B cell (primary cell): ENCODE data around the gene TUG1. TPM values are rescaled to one million over a fixed set of nuclear protein-coding genes. Genes with fewer than 3 reads are reported as not detected.

ENCODE experiments used
- ATAC-seq: fragments of 200-7000 bp; cut with Tn5 transposase; one replicate; pipeline ENCODE4 v1.10.0; 2021; ENCODE audit warnings: low read depth, mild to moderate bottlenecking, moderate number of reproducible peaks, moderate library complexity
- CTCF ChIA-PET: fragments of 350-600 bp; sonication (Branson Sonifier 250); formaldehyde crosslinking; loops from one replicate; lab custom pipeline; 2021; ENCODE audit warnings: antibody characterized with exemption, inconsistent platforms; lab: Charles Lee
- POLR2A ChIA-PET: fragments of 350-600 bp; sonication (Branson Sonifier 250); formaldehyde crosslinking; loops from one replicate; lab custom pipeline; 2021; ENCODE audit warnings: antibody characterized with exemption; lab: Charles Lee
- DNase-seq: peaks from one replicate; pipeline ENCODE4 v3.0.0; 2013
- H2AFZ ChIP-seq: 2 replicates; pipeline ENCODE4 v1.6.1; 2012; ENCODE audit warnings: mild to moderate bottlenecking, low read depth, low read length; ENCODE audit not compliant: insufficient read depth, poor library complexity, severe bottlenecking
- H3K27ac ChIP-seq, 2 donors: 1 replicate in 1 of 2; 2 replicates in 1 of 2; pipeline ENCODE4 v1.5.1; 2012 to 2013; ENCODE audit warnings: low read length in 2 of 2, mild to moderate bottlenecking in 2 of 2, moderate library complexity in 1 of 2
- H3K27me3 ChIP-seq, 4 experiments: fragments of 200-600 bp in 1 of 4; sonication (generic) in 1 of 4; replicated peaks in 1 of 4; 1 replicate in 2 of 4; 2 replicates in 2 of 4; pipeline versions ENCODE4 v1.6.1 to v1.7.0; 2013 to 2016; ENCODE audit warnings: low read length in 3 of 4, mild to moderate bottlenecking in 2 of 4, mixed read lengths in 1 of 4, moderate library complexity in 1 of 4; ENCODE audit not compliant: insufficient read depth in 4 of 4, control insufficient read depth in 3 of 4; ENCODE audit errors: control extremely low read depth in 1 of 4
- H3K36me3 ChIP-seq, 2 experiments: replicated peaks in 1 of 2; 1 replicate in 1 of 2; 2 replicates in 1 of 2; pipeline versions ENCODE4 v1.6.1 to v1.7.1; 2013; ENCODE audit warnings: low read length in 1 of 2; ENCODE audit not compliant: insufficient read depth in 2 of 2, control insufficient read depth in 1 of 2; ENCODE audit errors: control extremely low read depth in 1 of 2, extremely low read depth in 1 of 2
- H3K4me1 ChIP-seq, 2 donors: fragments of 200-600 bp in 1 of 2; sonication (generic) in 1 of 2; 1 replicate in 1 of 2; 2 replicates in 1 of 2; pipeline versions ENCODE4 v1.5.1 to v1.6.1; 2013 to 2017; ENCODE audit warnings: low read length in 2 of 2; ENCODE audit not compliant: control insufficient read depth in 2 of 2, insufficient read depth in 2 of 2
- H3K4me2 ChIP-seq: replicated peaks from 2 replicates; pipeline ENCODE3; 2012; ENCODE audit warnings: mild to moderate bottlenecking, low read depth, low read length; ENCODE audit not compliant: poor library complexity, severe bottlenecking
- H3K4me3 ChIP-seq, 5 experiments: fragments of 200-600 bp in 1 of 5; sonication (generic) in 1 of 5; 1 replicate in 3 of 5; 2 replicates in 2 of 5; pipeline versions ENCODE4 v1.5.1 to v1.7.0; 2011 to 2016; ENCODE audit warnings: low read length in 4 of 5, mild to moderate bottlenecking in 4 of 5, low read depth in 2 of 5, control low read depth in 1 of 5, moderate library complexity in 1 of 5; ENCODE audit not compliant: insufficient read depth in 1 of 5; ENCODE audit errors: control extremely low read depth in 1 of 5, extremely low read depth in 1 of 5
- H3K79me2 ChIP-seq: fragments of 200-600 bp; sonication (generic); one replicate; pipeline ENCODE4 v1.6.0; 2016; ENCODE audit warnings: low read length; ENCODE audit not compliant: control insufficient read depth, insufficient read depth
- H3K9ac ChIP-seq: fragments of 200-600 bp; sonication (generic); 2 replicates; pipeline ENCODE4 v1.6.1; 2017; ENCODE audit warnings: mild to moderate bottlenecking, low read length, moderate library complexity
- H3K9me3 ChIP-seq, 3 donors: one replicate each; pipeline versions ENCODE4 v1.6.1 to v1.7.1; 2013; ENCODE audit warnings: low read length in 2 of 3; ENCODE audit not compliant: control insufficient read depth in 2 of 3, insufficient read depth in 1 of 3; ENCODE audit errors: control extremely low read depth in 1 of 3
- H4K20me1 ChIP-seq: 2 replicates; pipeline ENCODE4 v1.6.0; 2012; ENCODE audit warnings: mild to moderate bottlenecking, low read length; ENCODE audit not compliant: insufficient read depth, control insufficient read depth, poor library complexity, severe bottlenecking
- H3K27ac Mint-ChIP-seq: one replicate; pipeline ENCODE4 v1.8.0; 2021; ENCODE audit warnings: mixed read lengths
- H3K27me3 Mint-ChIP-seq: one replicate; pipeline ENCODE4 v1.8.0; 2021; ENCODE audit warnings: mixed read lengths
- H3K4me1 Mint-ChIP-seq: one replicate; pipeline ENCODE4 v1.8.0; 2021; ENCODE audit warnings: mixed read lengths
- H3K4me3 Mint-ChIP-seq: one replicate; pipeline ENCODE4 v1.8.0; 2021; ENCODE audit warnings: mixed read lengths
- H3K9me3 Mint-ChIP-seq: one replicate; pipeline ENCODE4 v1.8.0; 2022; ENCODE audit warnings: mixed read lengths; ENCODE audit not compliant: insufficient read depth
- EZH2 ChIP-seq: IDR thresholded peaks from 2 replicates; pipeline ENCODE4 v1.6.1; 2012; ENCODE audit warnings: borderline replicate concordance, low read depth, mild to moderate bottlenecking, moderate library complexity, low read length; ENCODE audit not compliant: insufficient read depth, poor library complexity, severe bottlenecking
- WGBS: methylation state at CpG from one replicate; pipeline ENCODE4 v1.1.5; 2013; ENCODE audit warnings: missing lambda C conversion rate; ENCODE audit not compliant: insufficient coverage; 5-methylcytosine and 5-hydroxymethylcytosine counted together
- intact Hi-C: fragments of 100-400 bp; cut with micrococcal nuclease; formaldehyde crosslinking; loops from one replicate; pipeline ENCODE4 v1.10.0; 2022
- polyA plus RNA-seq: library from polyadenylated mRNA; depleted of rRNA; stranded (reverse); fragments of >200 nt; gene quantifications from 2 replicates; pipeline ENCODE4 v1.2.3, GENCODE V29; 2012
- total RNA-seq, 2 donors: library from RNA; stranded (reverse); fragments of 120-200 nt in 1 of 2; gene quantifications; 1 replicate in 1 of 2; 2 replicates in 1 of 2; pipeline versions ENCODE4 v1.2.3 to v1.2.4, GENCODE V29; 2013 to 2022
- TF ChIP-seq, protein P1 (sequence below): fragments of 200-600 bp; IDR thresholded peaks from one replicate; pipeline ENCODE4 v1.8.0; 2022; ENCODE audit warnings: antibody characterized with exemption, mild to moderate bottlenecking

TUG1 gene
- total and polyA plus RNA-seq, 2 donors (not counting 1 experiment from before 2014, with no cell fraction given): 78.9 to 110 TPM

DNA sequence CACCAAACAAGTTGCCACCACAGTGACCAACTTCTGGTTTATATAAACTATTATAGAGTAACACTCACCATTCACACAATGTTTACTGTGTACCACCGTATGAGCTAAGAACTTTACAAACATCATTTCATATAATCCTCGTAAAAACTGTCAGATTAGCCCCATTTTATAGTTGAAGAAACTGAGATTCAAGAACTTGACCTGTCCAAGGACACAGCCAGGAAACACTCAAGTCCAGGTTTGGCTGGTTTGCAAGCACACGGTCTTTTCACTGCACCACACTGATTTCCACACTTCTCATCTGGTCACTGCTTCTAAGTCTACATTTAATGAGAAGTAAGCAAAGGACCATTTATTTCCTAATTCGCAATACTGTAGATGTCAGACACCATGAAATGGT, 4.2 kb upstream of the TUG1 start:
- H3K27ac ChIP-seq: no peak overlapping the region
- Mint-ChIP-seq H3K9me3 (peaks cover 3% of the 10 kb centered on the region), H3K4me1 (peaks cover 27% of the 10 kb centered on the region), H3K27ac (no peak overlapping the region), H3K27me3 (no peaks in the 10 kb centered on the region), H3K4me3 (no peak overlapping the region)
- TF ChIP-seq, protein P1, sequence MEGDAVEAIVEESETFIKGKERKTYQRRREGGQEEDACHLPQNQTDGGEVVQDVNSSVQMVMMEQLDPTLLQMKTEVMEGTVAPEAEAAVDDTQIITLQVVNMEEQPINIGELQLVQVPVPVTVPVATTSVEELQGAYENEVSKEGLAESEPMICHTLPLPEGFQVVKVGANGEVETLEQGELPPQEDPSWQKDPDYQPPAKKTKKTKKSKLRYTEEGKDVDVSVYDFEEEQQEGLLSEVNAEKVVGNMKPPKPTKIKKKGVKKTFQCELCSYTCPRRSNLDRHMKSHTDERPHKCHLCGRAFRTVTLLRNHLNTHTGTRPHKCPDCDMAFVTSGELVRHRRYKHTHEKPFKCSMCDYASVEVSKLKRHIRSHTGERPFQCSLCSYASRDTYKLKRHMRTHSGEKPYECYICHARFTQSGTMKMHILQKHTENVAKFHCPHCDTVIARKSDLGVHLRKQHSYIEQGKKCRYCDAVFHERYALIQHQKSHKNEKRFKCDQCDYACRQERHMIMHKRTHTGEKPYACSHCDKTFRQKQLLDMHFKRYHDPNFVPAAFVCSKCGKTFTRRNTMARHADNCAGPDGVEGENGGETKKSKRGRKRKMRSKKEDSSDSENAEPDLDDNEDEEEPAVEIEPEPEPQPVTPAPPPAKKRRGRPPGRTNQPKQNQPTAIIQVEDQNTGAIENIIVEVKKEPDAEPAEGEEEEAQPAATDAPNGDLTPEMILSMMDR: no peak
- no peak for TF ChIP-seq EZH2
- H3K4me3 ChIP-seq: no peak overlapping the region
- H3K79me2 ChIP-seq: peaks cover 24% of the 10 kb centered on the region
- ATAC-seq (no peak), DNase-seq (no peak)
- no peak overlapping the region for H3K9ac ChIP-seq
- H3K4me1 ChIP-seq: peaks cover 5 to 8% of the 10 kb centered on the region in 2 donors
- ChIA-PET CTCF (no interaction called here), POLR2A (no interaction called here)
- H2AFZ ChIP-seq: no peak overlapping the region
- WGBS: 100% methylated on average over 2 of the region's 4 CpGs
- peaks cover 0 to 6% (median 0%) of the 10 kb centered on the region in 3 donors for H3K9me3 ChIP-seq
- intact Hi-C loops: loop anchor here (5.0 to 10.0 kb wide), 3 partner anchors 670 to 1128 kb away; partner anchors contain the start of genes ASCC2 and YWHAH
- H3K27me3 ChIP-seq: no peaks in the 10 kb centered on the region
- peaks cover 0 to 2% of the 10 kb centered on the region in 2 experiments for H3K36me3 ChIP-seq
- peaks cover 1% of the 10 kb centered on the region for H4K20me1 ChIP-seq
- no peak overlapping the region for H3K4me2 ChIP-seq
